Dermis microvascular lymphatic vessel endothelial cell (primary cell): ENCODE data around the gene PIK3R1. TPM values are rescaled to one million over a fixed set of nuclear protein-coding genes. Genes with fewer than 3 reads are reported as not detected.
A peak's percentile ranks its signal among the peaks of the same experiment; 100 is the strongest.
"Not testable (repeated sequence)": the region's sequence is repeated elsewhere in the genome, so short reads cannot be mapped to it uniquely, and the experiment has no call there.

Experiments used
- DNase-seq, 2 donors: peaks; one replicate each; pipeline versions ENCODE4 v3.0.0 to v3.0.0-alpha.2; 2010; ENCODE audit warnings: low read depth in 2 of 2
- total RNA-seq: library from RNA; depleted of rRNA; stranded (reverse); fragments of >200 nt; gene quantifications from 2 replicates; pipeline ENCODE4 v1.2.1, GENCODE V29; 2014

PIK3R1 gene
- total RNA-seq, 1 donor from 2014 or later: 26.1 TPM

DNA sequence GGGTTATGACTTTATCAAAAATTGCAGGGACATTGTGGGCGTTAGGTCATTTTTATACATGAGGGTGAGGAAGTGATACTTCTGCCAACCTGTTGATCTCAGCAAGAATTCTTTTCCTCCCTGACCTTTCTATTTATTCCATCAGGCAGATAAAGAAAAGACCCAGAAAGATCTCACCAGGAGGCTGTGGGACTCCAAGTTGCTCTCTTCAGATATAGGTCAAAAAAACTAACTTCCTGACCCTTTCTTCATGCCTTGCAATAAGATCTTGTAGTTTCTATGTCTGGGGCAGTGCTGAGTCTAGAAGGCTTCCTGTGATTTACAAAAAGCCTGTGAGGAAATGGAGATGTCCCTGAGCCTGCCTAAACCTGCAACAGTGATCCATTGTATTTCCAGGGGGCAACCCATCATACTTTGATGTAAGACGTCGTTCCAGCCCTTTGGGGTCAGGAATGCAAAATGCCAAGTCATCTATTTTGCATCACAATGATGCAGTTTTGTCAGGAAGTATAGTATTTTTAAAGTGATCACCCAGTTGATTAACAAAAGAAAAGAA is 22.0 kb upstream of the PIK3R1 start:
- no peak for DNase-seq

DNA sequence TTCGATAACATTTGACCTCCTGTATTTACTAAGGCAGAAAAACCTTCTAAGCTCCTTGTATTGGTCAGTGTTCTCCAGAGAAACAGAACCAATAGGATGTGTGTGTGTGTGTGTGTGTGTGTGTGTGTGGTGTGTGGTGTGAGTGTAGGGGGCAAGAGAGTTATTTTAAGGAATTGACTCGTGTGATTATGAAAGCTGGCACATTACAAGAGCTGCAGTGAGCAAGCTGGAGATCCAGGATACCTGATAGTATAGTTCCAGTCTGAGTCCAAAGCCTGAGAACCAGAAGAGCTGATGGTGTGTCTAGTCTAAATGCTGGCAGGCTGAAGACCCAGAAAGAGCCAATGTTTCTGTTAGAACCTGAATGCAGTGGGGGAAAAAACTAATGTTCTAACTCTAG is 21.2 kb upstream of the PIK3R1 start:
- DNase-seq: no peak

DNA sequence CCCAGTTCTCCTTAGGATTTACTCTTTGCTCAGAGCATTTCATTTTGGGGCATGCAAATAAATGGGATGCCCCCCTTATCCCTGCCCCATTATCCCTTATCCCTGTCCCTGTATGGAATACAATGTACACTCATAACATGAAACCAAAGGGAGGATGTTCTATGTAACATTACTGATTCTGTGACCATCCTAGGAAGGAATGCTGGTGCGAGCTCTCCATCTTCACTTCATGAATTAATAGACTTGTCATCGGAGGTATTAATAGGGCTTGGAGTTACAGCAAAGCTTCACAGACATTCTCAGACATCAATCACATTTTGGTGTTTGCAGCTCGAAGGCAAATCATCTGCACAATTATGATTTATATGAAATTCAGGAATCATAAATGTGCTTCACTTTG is 20.4 kb upstream of the PIK3R1 start:
- no peak for DNase-seq

DNA sequence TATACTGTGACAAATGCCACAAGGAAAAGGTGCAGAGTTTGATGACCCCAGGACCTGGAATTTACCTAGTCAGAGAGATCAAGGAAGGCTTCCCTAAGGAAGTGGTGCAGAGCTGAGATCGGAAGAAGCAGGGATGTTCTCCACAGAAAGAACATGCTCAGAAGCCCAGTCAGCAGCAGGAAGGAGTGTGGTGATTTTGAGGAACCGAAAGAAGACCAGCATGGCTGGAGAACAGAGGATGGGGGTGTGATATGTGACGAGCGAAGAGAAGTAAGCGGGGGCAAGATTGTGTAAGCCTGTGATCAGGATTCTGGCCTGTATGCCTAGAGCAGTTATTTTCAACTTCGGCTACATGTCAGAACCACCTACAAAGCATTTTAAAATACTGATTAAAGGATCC is 18.7 kb upstream of the PIK3R1 start:
- DNase-seq: no peak

DNA sequence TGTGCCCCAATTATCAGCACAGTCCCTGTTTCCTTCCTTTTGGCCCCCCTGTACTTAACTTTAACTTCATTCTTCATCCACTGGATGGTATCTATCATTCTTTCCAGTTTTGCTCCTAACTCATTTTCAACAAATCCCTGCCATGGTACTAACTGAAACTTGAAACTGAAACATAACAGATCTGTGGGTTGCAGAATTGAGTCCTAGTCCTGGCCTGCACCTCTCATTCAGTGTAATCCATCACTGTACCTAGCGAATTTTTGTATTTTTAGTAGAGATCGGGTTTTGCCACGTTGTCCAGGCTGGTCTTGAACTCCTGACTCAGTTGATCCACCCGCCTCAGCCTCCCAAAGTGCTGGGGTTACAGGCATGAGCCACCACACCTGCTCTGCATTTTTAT is 15.3 kb upstream of the PIK3R1 start:
- no peak for DNase-seq

DNA sequence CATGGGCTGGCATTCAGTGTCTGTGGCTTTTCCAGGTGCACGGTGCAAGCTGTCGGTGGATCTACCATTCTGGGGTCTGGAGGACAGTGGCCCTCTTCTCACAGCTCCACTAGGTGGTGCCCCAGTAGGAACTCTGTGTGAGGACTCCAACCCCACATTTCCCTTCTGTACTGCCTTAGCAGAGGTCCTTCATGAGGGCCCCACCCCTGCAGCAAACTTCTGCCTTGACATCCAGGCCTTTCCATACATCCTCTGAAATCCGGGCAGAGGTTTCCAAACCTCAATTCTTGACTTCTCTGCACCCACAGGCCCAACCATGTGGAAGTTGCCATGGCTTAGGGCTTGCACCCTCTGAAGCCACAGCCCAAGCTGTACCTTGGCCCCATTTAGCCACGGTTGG is 4.9 kb upstream of the PIK3R1 start:
- not testable (repeated sequence) for DNase-seq

DNA sequence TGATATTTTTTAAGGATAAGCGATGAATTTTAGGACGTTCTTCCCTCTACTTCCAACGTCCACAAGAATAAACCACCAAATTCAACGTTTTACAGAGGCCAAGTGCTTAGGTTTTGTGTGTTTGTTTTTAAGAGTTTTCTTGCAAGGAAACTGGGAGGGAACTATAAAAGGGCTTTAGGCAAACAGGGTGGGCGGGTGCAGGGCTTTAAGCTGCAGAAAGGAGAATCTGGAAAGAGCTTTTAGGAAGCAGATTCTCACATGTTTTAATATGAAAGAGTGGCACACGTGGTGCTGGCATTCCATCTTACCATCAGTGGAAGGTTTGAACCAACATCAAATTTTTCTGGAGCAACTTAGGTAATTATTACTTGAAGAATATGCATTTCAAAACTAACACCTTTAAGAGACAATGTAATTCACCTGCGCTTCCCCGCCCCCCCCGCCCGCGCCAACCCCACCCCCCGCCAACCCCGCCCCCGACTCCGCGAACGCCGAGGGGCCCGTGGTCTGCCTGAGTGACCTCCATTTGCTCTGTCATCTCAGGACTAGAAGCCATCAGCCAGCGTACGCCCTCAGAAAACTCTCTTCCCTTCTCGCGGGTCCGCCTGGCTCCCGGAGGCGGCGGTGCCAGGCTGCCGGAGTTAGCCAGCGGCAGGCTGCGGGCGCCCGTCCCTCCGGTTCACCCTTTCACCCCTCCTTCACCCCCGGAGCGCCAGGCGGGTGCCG is 911 bp upstream of the PIK3R1 start:
- DNase-seq: no peak

DNA sequence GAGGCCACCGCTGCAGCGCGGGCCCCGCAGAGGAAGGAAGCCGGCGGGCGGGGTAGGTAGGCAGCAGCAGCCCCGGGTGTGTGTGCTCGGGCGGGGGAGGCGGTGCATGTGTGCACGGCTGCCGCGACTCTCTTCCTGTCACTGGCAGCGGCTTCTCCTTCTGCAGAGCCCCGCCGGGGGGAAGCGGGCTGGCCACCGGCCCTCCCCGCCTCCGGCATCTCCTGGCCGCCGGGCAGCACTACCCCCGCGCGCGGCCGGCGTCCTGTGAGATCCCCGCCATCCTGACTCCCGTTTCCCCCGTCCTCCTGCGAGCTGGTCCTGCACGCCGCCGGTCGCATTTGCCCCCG is 315 bp downstream of the PIK3R1 start:
- no peak for DNase-seq

DNA sequence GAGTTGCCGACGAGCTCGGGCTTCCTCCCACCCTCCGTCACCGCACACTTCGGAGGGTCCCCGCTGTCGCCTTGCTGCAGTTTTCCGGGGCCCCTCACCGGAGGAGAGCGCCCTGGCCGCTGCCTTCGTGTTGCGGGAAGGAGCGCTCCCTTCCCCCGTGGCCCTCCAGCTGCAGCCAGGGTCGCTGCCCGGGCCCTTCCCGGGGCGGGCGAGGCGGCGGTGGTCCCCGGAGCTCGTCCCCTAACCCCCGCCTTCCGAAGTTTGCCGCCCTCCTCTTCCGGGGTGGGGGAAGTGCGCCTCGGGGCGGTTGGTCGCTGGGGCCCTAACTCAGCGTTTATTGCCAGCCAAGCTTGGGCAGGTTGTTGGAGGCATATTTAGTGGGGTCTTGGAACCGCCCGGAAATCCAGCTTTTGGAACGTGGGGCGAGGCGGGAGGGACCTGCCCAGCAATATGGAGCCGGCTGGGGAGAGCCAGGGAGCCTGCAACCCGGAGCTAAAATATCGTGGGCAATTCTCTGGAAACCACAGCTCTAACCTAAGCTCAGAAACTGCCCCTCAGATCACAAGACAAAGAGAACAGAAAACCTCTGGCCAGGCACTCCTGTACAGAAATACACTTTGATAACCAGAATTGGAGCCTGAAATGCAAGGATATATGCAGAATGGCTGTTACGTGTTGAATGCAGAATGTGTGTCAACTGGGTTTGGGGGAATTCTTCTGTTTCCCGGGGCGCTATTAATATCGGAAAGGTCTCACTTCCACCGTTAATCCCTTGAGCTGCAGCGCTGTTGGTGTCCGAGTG is 890 bp downstream of the PIK3R1 start:
- DNase-seq: peak in 1 of 2 donors; percentile 25

DNA sequence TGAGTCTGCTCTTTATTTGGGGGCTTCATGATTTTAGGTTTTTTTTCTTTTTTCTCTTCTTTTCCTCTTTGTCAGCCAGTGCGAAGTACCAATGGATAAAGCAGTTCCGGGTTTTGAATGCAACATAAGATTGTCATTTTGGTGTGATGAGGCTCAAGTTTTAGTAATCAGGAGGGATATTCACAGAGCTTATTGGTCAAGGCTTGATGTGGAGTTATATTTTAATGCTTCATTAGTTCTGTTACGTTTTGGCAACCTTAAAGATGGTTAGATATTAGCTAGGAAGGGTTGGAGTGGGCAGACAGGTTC is 1.4 kb downstream of the PIK3R1 start:
- DNase-seq: no peak

DNA sequence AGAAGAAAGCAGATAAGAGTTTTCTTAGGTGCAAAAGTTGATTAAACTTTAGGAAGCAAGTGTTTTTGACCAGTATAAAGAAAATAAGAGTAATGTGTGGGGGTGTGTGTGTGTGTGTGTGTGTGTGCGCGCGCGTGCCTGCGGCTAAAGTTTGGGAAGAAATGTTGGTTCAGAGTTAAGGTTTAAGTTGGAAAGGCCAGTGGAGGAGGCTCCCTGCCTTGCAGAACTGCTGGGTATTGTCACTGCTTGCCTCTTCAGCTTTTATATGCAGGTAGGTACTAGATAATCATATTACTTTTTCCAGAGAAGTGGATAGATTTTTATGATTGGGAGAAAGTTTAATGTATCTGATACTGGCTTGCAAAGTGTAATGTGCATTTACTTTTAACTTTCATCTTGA is 2.0 kb downstream of the PIK3R1 start:
- DNase-seq: no peak

DNA sequence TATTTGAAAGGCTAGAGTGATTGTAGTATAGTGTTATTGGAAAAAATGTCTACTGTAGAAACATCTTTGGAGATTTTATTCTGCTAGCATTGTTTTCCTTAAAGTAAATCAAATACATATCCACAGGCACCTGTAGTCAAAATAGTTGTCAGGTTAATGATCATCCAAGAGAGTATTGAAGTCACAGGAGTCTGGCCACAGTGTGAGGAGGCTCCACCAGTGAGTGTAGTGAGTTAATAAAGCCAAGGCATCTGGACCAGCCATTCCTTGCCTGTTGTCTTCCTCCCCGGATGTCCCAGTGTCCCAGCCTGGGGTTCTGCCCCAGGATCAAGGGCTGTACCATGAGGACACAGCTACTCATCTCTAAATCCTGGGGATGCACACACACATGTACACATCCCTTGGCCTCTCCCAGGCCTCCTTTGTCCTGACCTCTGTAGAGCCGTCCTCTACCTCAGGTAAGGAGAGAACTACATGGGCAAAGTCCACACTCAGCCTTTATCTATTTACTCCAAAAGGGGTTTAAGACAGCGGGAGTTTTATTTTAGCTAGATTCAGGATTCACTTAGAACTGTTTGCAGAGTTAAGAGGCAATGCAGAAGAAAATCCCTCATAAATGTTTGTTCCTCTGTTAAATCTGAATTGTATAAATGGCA is 3.7 kb downstream of the PIK3R1 start:
- no peak for DNase-seq

DNA sequence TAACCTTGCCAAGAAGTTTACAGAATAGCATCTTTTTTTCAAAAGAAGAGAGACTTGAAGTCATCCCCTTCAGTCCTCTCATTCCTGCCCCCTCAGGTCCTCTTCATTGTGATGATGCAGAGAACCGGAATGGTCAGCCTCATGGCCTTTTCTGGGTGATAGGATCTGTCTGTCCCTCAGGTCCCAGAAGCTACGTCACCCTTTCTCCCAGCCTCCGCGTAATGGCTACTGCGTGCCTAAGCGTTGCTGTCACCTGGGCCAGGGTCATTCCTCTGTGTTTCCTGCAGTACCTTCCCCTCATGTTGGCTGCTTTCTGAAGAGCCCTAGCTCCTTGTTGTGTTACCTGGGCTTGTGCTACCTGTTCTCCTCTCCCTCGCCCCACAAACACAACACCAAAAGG is 4.7 kb downstream of the PIK3R1 start:
- no peak for DNase-seq

DNA sequence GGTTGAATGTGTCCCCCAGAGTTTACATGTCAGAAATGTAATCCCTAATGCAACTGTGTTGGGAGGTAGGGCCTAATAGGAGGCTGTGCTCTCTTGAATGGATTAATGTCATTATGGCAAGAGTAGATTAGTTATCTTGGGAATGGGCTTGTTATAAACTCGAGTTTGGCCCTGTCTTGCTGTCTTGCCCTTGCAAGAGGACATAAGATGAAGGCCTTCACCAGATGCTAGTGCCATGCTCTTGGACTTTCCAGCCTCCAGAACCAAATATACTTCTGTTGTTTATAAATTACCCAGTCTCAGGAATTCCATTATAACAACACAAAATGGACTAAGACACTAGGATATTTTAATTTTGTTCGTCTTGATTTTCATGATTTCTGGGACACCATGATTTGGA is 5.4 kb downstream of the PIK3R1 start:
- no peak for DNase-seq

DNA sequence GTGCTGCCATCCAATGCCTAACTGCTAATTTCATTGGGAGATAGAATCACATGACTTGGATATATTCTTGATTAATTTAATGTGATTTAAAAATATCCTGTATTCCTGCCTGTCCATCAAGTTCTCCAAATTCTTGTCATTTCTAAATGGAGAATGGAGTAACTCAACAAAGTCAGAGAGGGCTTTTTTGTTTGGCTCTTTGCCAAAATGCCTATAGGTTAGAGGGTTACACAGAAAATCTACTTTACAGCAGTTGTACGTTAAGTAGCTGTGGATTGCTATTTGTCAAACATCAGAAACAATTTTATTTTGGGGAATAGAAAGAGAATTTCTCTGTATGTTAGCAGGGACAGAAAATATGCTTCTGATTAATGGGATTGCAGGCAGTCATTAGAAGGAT is 5.9 kb downstream of the PIK3R1 start:
- DNase-seq: no peak

DNA sequence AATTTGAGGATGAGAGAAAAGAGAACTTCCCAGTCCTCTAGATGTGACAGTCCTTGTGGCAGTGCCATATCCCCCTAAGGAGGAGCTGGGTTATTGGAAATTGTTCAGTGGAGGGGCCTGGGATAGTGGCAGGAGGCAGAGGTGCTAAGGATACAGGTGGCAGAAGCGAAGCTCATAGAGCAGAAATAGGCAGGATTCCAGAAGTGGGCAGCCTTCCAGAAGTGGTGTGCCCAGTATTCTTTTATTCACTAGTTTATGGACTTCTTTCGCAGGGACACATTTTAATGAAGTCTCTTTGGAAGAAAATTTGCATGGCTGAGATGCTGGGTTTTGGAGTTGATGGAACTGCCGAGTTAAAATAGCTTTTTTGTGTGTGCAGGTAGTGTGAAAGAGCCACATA is 6.8 kb downstream of the PIK3R1 start:
- no peak for DNase-seq

DNA sequence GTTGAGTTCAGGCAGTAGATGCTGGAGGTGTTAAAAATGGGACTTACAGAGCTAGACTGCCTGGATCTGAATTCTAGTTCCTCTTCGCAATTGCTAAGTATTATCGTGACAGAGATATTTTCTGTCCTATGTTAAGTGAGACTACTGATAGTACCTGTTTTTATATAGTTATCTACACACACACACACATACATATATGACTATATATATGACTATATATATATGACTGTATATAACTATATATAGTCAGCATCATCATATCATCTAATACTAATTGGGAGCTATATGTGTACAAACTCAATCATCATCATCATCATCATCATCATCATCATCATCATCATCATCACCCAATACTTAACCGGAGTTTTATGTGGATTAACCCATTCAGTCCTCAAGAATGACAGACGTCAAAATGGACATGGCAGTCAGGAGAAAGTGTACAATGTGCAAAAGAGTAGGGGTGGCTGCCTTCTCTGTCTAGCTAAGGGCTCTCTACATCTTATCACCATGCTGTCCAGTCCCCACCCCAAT is 7.3 kb downstream of the PIK3R1 start:
- no peak for DNase-seq

DNA sequence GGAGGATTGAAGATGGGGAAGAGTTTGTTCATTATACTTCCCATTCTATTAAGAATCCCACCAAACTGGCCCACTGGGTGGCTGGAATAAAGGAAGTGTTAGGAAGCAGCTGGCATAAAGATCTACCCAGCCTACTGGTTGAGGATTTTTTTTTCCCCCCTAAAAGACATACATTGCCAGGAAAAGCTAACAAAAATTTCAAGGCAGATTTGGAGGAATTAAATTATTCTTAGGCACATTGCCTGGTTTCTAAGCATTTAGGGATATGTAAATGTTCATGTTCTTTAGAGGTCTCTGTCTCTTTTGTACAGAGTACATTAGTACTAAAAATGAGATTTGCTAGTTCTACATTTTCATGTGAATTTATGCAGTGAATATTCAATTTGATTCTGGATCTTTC is 8.3 kb downstream of the PIK3R1 start:
- no peak for DNase-seq

DNA sequence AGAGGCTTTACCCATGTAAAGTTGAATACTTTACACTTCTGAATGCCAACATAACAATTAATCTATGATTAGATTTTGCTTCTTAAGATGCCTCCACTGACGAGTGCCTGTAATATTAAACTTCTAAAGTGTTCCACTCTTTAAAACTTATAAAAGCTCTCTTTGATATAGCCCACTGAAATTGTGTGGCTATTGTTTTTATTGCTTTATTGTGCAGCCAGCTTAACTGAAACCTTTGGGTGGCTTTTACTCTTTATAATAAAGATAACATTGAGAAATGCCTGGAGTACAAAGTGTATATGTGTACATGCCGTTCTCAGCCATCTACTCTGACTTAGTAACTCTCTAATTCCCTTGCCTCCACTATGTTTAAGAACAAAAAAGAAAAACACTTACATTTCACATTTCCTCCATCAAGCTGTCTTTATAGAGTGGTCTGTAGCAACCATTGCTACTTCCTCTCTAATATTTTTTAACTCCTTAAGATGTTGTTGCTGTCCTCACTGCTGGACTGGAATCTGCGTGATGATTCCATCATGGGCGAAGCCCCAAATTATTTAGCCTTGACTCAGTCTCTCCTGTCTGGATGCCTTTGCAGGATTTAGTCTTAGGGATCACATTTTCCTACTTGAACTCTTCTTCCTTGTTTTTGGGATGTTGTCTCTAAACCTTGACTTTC is 9.1 kb downstream of the PIK3R1 start:
- DNase-seq: no peak

DNA sequence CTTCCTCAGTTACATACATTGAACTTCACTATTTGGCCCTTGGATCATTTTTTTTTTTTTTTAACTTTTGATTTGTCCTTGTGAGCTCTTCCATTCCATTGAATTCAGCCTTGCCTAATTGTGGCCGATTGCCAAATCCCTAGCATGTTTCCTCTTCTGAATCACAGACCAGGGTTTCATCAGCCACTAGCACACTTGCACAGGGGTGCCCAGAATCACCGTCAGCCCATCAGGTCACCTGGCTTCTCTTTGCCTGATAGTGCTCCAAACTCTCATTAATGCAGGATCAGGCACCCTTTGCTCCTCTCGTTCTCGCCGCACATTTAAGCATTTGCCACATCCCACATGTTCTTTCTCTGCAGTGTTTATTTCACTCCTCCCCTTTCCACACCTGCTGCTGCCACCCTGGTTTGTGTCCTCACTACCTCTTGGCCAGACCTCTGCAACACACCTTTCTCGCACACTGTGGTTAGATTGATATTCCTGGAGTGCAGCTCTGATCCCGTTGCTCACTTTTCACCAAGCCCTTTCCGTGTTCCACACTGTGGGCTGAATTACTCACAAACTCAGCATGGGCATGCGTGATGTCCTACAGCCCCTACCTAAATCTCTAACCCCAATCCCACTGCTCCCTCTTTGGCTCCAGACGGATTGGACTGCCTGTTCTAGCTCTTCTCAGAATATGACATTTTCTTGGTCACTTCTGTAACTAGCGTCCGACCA is 9.8 kb downstream of the PIK3R1 start:
- DNase-seq: peak; percentile 72 to 82

DNA sequence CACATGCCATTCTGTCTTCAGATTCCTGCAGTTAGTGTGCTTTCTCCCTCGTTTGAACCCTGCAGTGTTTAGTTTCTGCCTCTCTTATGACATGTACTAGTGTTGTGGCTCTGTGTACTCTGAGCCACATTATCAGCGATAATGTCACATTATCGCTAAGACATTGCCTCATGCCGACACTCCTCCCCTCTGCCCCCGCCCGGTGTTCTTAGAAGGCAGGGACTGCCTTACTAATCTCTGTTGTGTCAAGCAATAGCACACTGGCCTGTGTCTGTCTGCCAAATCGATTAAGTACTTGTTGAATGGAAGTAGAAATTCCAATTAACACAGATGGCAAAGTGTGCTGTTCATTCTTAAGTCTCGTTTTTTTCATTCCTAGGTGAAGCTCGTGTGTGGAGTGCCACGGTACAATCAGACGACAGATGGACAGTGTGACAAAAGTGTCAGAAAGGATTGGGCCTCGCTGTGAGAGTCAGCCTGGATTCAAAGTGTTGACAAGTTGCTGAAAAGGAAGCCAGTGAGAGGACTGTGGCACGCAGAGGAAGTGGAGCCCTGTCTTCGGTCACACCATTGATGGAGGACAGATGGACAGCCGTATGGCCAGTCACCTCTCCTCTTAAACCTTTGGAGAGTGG is 10.5 kb downstream of the PIK3R1 start:
- DNase-seq: no peak
